ENCODE measurements around the gene EDN1. TPM values are rescaled to one million over a fixed set of nuclear protein-coding genes. Genes with fewer than 3 reads are reported as not detected.

Gene EDN1
- total RNA-seq, 1 donor from 2014 or later, result 5.9 TPM

- no peak for DNase-seq (ENCODE audit: low spot score)
- intact Hi-C loops (cut with DNase I), result loop anchor here (2.0 to 5.0 kb wide), 3 partner anchors 294 to 636 kb away; no protein-coding TSS in a partner anchor
Measured at GRCh38 chr6:12293235-12293930, 3.2 kb downstream of the EDN1 start.

DNA sequence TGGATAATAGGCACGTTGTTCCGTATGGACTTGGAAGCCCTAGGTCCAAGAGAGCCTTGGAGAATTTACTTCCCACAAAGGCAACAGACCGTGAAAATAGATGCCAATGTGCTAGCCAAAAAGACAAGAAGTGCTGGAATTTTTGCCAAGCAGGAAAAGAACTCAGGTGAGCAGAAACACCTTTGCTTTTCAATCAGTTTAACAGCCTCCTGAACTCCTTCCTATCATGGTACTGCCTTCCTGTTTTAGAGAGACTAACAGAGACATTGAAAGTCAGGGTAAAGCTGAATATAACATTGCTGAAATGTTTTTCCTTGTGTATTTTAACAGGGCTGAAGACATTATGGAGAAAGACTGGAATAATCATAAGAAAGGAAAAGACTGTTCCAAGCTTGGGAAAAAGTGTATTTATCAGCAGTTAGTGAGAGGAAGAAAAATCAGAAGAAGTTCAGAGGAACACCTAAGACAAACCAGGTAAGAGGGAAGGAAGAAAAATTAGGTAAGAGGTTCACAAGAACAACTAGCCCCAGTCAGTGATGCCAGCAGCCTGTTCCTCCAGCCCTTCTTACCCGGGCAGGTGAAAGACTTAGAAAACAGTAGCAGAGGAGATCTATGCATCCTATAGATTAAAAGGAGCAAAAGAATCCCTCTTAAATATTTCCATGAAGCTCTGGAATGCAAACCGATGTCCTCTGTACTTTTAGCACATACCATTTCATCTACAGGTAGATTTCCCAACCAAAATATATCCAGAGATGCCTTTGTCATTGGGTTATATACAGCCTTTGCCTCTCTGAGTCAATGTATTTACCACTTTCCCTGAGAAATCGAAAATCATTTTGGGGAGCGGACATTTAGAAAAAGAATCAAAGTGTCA lies 4.0 kb downstream of the EDN1 start:
- DNase-seq (ENCODE audit: low spot score), result no peak
- intact Hi-C loops (cut with DNase I), result loop anchor here (2.0 to 5.0 kb wide), 3 partner anchors 293 to 637 kb away; no protein-coding TSS in a partner anchor

DNA sequence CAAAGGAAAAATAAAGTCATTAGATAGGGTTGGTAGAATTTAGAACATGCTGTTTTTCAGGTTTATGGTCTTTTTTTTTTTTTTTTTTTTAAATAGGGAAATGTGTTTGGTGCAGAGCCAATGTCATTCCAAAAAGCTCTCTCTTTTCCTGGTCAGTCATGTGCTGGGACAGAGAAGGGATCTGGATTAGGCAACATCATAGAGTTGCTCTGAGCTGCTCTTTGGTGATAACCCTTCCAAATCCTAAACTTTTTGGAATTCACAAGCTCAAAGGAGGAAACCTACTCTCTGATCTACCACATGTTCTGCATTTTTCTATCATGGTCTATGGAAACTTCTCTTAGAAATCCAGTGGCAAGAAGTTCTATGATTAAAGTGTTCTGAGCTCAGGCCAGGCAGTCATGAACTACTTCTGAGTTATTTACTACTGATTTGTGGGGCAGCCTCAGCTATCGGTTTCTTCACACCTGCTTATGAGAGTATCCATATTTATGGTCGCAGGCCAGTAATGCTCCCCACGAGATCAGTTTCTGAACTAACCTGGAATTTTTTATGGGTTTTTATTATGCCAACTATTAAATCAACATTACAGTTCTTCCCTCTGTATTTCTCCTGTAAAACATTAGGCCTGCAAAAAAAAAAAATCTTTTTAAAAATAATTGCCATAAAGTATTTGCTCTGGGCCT lies 4.8 kb downstream of the EDN1 start:
- no peak for DNase-seq (ENCODE audit: low spot score)
- intact Hi-C loops (cut with DNase I), result loop anchor here (5.0 kb wide), 2 partner anchors 292 to 638 kb away; no protein-coding TSS in a partner anchor

- intact Hi-C loops (cut with DNase I), result no loop called here
- no peak for DNase-seq (ENCODE audit: low spot score)
Measured at GRCh38 chr6:12295558-12296254, 5.5 kb downstream of the EDN1 start.

DNA sequence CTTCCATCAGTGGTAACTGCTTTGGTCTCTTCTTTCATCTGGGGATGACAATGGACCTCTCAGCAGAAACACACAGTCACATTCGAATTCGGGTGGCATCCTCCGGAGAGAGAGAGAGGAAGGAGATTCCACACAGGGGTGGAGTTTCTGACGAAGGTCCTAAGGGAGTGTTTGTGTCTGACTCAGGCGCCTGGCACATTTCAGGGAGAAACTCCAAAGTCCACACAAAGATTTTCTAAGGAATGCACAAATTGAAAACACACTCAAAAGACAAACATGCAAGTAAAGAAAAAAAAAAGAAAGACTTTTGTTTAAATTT lies 6.1 kb downstream of the EDN1 start:
- intact Hi-C loops (cut with DNase I), result no loop called here
- no peak for DNase-seq (ENCODE audit: low spot score)

- intact Hi-C loops (cut with DNase I), result no loop called here
- DNase-seq (ENCODE audit: low spot score), result no peak
Measured at GRCh38 chr6:12296604-12297003, 6.4 kb downstream of the EDN1 start.

- no peak for DNase-seq (ENCODE audit: low spot score)
- intact Hi-C loops (cut with DNase I), result no loop called here
Measured at GRCh38 chr6:12297363-12298016, 7.3 kb downstream of the EDN1 start.

- intact Hi-C loops (cut with DNase I), result no loop called here
- no peak for DNase-seq (ENCODE audit: low spot score)
Measured at GRCh38 chr6:12298017-12298978, 8.1 kb downstream of the EDN1 start.

GRCh38 chr6:12298995-12299394 lies 8.8 kb downstream of the EDN1 start:
- intact Hi-C loops (cut with DNase I), result no loop called here
- DNase-seq (ENCODE audit: low spot score), result no peak

DNA sequence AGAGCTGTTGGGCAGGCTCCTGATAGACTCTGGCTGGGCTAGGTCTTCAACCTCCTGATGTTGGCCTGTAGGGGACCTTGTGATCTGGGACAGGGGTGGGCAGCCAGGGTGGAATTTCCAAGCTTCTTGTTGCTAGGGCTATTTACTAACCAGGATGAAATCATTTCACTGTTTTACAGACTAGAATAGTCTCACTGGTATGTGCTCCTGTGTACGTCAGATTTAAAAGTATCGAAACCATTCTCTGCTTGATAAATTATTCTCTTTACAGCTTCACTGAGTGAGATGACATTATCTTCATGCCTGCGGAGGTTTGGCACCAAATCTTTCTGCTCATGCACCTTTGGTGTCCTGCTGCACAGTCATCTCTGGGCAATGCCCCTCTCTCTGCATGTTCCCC lies 10.9 kb downstream of the EDN1 start:
- intact Hi-C loops (cut with DNase I), result no loop called here
- DNase-seq (ENCODE audit: low spot score), result no peak

DNA sequence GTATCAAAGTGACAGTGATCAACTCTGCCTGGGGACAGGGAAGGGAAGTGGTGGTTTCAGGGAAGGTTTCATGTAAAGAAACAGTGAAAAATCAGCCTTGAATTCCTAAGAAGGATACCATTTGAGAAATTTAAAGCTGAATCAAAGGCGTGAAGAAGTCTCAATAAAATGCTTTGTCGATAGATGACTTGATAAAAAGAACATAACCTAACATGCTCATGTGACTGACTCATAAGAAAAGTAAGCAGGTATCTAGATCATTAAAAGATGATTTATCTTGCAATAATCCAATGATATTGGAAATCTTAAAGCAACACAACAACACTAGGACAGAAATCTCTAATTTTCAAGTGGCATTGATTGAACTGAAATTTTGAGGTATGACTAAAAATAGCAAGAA lies 14.3 kb downstream of the EDN1 start:
- intact Hi-C loops (cut with DNase I), result no loop called here
- DNase-seq (ENCODE audit: low spot score), result no peak

DNA sequence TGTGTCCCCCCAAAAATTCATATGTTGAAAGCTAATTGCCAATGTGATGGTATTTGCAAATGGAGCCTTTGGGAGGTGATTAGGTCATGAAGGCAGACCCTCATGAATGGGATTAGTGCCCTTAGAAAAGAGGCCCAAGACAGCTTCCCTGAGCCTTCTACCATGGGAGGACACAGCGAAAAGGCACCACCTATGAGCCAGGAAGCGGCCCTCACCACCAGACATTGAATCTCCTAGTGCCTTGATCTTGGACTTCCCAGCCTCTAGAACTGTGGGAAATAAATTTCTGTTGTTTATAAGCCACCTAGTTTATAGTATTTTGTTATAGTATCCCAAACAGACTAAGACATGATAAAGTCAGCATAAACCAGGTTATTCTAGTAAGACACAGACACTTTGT lies 18.9 kb downstream of the EDN1 start:
- DNase-seq (ENCODE audit: low spot score), result no peak
- intact Hi-C loops (cut with DNase I), result no loop called here

GRCh38 chr6:12311106-12311505 lies 20.9 kb downstream of the EDN1 start:
- intact Hi-C loops (cut with DNase I), result no loop called here
- DNase-seq (ENCODE audit: low spot score), result no peak

DNA sequence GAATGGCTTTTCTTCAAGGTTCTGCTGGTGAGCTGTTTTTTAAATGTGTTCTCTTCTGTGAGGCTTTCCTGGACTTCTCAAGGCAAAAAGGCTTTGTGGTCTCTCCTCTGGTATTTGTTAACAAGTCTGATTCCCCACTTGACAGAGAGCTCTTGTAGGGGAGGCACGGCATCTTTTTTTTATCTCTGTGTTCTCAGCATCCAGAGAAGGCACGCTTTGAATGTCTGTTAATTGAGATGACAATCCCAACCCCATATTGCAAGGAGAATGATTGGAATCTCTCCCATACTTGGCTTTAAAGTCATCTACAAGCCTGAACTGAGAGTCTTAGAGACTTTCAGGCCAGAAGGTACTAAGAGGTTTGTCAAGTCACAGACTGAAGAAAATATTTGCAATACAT lies 22.6 kb downstream of the EDN1 start:
- no peak for DNase-seq (ENCODE audit: low spot score)
- intact Hi-C loops (cut with DNase I), result no loop called here

DNA sequence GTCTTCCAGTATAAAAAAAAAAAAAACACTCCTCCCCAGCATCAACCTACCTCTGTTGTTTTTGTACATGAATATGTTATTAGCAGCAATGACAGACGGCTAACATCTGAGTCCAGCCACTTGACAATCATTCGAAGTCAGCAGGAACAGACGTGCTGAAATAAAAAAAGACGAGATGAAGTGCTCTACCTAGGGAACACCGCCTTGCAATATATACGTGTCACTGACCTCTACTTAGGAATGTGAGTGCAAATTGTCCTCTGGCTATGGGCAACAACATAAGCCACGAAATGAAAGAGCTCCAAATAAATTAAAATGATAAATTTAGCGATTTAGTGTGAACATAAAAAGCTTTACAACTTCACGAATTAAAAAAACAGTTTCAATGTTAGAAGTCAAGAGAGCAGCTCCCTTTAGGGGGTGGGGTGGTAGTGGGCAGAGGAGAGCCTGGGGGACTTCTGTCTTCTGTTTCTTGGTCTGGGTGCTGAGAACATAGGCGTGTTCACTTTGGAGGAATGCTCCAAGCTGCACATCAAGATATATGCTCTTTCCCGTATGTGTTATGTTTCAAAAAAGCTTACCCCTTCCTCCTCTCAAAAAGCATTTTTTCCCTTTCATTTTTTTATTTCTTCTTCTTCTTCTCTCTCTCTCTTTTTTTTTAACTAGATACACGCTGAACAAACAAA lies 23.3 kb downstream of the EDN1 start:
- DNase-seq (ENCODE audit: low spot score), result no peak
- intact Hi-C loops (cut with DNase I), result no loop called here

DNA sequence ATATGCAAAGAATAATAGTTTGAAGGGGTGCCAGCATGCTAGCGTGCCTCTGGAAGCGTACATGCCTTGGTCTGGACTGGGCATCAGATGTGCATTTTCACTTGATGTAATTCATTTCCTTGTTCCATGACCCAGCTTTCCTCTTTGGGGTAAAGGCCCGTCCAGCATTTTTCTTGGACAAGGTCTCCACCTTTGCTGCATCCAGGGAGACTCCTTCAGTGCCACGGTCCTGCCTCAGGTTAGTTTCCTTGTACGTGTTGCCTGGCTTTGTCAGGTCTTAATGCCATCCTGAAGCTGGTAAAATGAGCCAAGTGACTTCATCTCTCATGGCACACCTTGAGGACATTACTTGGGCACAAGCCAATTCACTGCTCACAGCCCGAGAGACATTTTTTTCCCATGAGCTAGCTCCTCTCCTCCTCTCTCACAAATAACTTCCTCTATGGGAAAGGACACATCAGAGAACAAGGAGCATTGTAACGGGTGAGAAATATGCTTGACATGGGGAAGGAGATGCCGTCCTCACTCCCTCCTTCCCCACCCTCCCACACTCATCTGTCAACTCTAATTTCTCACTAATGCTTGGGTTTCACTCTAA lies 23.9 kb downstream of the EDN1 start:
- DNase-seq (ENCODE audit: low spot score), result no peak
- intact Hi-C loops (cut with DNase I), result no loop called here

- intact Hi-C loops (cut with DNase I), result no loop called here
- no peak for DNase-seq (ENCODE audit: low spot score)
Measured at GRCh38 chr6:12314751-12315150, 24.6 kb downstream of the EDN1 start.
